HG02870 (cell line): Measurements from ENCODE around the gene RAB6B.

ENCODE experiments used
- ATAC-seq: cut with Tn5 transposase; IDR thresholded peaks from one replicate; pipeline ENCODE4 v1.9.1; 2021; ENCODE audit warnings: mild to moderate bottlenecking, moderate library complexity; ENCODE audit not compliant: unreplicated experiment

The RAB6B gene

DNA sequence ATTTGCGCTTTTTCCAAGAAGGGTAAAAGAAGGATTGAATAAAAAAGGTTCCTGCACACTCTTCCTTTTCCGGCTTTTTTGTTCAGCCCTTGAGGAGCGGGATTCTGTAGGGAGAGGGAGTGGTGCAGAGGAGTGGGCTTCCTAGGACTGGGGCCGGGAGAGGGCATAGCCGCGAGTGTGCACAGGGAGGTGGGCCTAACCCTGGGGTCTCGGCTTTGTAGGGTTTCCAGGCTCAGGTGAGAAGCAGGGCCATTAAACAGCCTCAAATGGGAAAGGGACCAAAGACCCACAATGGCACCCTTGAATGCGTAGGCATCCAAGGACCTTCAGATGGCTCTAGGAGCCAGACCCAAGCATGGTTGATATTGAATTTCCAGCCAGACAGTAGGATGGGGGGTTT lies 35.4 kb upstream of the RAB6B start:
- no peak for ATAC-seq

DNA sequence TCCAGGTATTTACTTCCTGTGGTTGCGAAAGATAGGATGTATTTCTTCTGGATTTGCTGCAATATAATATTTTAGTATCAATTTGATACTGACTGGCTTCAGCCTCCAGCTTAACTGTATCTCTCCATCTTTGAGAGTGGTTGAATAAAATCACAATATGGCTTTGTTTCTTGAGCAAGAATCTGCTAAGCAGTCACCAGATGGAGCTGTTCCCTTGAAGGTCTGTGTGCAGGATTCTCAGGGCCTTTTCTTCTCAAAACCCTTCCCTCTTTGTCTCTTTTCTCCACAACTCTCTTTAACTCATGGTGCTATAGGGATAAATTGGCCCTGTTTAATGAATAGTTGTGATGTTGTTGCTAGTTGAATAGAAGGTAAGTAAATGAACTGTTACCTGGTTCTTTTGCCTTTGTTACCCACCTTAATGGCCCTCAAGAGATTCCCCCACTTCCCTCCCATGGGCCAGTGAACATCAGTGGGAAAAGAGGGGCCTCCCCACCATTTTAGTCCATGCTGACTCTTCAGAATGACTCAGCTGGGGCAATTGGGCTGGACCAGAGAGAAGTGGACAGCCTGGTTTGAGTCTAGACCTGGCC lies 34.8 kb upstream of the RAB6B start:
- no peak for ATAC-seq

DNA sequence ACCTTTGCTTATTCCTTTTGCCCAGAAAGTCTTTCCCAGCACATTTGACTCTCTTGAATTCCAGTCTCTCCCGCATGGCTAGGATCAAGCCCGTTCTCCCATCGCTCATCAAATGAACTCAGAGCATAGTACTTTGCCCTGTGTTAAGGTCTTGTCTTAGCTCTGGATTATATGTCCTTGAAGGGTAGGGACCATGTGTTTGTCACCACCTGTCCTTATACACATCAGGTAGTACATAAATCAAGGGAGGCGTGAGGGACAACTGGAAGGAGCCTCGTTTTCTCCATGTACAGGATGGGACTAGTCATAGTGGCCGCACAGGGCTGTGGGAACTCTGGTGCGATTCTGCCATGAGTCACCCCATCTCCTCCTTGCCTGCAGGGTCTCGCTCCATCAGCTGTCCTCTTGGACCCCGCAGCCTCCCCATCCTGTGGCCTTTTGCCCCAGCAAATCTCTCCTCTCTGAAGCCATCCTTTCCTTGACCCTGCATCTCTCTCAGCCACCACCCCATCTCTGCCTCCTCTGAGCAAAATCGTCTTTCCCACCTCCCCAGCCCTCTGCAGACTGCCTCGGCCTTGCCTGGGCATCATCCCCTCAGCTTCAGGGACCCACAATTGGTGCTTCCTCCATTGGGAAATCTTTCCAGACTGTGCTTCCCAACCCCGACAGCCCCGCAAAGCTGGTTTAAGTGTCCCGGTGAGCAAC lies 33.4 kb upstream of the RAB6B start:
- ATAC-seq: no peak

DNA sequence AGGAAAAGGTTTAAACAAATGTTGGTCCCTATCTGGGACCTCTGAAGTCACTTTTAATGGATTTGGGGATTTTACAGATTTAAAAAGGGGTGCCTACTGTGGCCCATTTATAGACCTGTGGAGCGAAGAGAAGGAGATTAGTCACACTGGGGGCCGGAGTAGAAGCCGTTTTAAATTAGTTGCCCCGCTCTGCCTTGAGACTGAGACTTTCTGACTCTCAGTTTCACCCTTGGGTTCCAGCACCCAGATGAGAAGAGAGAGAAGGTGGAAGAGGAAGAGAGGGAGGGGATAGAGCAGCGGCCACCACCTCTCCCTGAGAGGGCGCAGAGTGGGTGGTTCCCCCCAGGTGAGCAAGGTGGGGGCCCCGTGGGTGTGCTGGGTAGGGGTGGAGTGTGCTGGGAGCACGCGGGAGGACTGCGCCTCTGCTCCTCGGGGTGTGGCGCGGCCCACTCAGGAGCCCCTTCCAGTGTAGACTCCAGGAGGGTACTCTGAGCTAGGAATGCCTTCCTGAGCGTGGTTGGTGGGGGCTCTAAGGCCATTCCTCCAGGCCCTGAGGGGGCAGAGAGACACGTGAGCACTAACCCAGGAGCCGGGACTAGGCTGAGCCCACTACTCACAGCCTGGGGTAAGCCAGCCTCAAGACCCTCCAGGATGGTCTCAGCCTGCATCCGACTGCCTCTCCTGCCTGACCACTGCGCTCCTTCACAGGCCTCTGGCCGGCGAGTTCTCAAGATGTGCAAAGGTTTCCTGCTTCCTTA lies 32.6 kb upstream of the RAB6B start:
- no peak for ATAC-seq

DNA sequence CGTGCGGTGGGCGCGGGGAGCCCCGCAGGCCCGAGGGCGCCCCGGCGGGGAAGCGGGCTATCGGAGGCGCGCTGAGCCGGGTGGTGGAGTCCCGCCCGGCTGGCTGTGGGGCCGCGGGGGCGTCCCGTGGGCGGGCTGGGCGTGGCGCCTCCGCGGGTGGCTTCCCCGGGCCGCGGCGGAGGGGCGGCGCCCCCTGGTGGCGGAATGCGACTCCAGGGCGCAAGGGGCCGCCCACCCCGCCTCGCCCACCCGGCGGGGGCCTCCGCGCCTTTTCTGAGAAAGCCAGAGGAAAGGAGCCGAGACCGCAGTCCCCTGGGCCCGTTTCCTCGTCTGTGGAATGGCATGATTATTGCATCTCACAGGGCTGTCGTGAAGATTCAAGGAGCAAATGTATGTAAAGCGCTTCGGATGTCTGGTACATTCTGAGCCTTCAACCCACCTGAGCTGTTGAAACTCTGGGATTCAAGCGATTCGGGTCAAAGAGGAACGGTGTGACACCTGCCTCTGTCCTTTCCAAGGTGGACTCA lies 31.9 kb upstream of the RAB6B start:
- no peak for ATAC-seq

DNA sequence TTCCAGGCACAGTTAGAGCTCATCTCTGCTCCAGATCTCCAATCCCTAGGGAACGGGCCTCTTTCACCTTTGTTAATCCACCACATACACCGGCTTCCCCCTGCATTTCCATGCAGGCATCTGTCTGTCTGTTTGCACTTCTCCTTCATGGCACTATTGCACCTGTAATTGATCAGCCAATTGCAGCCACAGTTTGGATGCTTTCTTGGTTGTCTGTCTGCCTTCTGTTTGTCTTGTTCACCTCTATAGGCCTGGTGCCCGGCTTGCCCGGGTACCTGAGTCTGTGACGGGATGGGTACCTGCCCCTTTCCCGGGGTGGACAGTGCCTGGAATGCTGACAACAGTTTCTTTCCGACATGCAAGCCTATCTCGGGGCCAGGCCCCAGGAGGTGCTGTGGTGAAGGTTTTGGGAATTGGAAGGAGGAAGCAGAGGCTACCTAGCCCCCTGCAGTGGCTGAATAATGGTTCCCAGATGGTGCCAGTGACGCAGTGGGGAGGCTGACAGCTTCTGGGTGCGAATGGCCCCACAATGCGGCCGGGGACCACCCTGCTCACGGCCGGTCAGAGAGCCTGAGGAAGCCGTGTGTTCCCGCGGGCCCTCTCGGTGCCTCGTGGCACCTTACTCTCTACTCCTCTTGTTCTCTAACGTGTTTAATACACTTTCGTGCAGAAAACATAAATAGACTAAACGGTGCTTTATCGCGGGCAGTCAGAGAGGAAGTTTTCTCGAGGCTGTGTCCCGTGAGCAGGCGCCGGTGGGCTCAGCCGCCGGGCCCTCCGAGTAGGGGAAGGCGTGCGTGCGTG lies 31.3 kb upstream of the RAB6B start:
- ATAC-seq: no peak

DNA sequence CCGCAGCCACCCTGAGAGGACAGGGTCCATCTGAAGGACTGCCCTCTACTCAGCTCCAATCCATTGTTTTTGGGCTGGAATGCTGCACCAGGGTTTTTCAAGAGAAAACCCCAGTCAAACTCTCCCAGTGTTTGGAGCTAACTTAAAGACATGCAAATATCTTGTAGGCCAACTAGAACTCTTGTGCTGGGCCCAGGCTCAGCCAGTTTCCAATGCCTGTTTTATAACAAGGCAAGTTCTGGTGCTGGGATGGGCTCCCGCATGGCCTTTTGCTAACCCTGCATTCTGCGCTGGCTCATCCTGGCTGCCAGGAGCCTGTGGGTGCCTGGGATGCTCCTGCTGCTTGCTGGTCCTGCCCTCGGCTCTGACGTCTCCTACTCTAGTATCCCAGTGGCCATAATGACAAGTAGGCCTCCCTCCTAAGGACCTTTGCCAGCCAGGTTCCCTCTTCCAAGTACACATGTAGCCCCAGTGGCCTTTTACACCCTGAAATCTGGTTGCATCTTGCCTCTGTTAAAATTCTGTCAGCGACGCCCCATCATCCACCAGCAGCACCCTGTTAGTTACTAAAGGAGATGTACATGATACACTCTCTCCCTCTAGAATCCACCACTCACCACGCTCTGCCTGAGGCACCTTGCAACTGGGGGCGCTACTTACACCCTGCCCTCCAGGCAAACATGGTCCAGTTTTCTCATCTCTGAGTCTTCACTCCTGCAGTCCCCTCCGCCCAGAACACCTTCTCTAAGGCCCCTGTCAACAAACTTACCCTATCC lies 30.5 kb upstream of the RAB6B start:
- no peak for ATAC-seq

DNA sequence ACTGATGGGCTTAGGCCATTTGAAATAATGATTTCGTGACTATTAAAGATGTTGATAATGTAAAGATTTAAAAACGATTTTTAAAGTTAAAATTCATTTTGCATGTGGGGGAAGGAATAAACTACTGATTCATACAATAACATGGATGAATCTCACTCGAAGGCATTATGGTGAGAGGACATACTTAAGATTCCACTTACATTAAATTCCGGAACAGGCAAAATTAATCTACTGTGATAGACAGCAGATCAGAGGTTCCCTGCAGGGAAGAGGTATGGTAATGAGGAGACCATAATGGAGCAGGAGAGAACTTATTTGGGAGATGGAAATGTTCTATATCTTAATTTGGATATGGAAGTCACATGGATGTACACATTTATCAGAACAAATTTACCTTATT lies 28.4 kb upstream of the RAB6B start:
- ATAC-seq: no peak

DNA sequence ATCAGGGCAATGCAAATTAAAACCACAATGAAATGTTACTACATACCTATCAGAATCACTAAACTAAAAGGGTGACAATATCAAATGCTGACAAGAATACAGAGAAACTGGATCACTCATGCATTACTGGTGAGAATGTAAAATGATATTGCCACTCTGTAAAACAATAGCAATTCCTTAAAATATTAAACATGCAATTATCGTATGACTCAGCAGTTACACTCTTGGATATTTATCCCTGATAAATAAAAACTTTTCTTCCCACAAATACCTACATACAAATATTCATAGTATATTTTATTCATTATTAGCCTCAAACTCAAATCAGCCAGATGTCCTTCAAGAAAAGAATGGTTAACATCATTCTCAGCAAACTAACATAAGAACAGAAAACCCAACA lies 25.9 kb upstream of the RAB6B start:
- ATAC-seq: no peak

DNA sequence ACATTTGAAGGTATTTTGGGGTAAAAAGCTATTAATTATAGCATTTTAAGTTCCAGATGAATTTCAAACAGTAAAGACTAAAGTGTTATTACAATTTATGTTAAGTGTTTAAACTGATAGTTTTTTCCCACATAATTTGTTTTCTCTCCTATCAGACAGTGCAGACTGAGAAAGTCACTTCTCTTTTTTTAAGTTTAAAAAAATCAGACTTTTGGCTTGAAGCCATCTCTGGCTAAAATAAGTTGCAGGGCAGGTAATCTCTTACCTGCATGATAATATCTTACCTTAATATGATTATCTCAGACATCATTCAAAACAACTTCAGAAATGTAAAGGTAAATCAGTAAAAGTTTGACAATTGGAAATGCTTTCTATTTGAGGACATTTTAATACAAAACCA lies 21.5 kb upstream of the RAB6B start:
- no peak for ATAC-seq

DNA sequence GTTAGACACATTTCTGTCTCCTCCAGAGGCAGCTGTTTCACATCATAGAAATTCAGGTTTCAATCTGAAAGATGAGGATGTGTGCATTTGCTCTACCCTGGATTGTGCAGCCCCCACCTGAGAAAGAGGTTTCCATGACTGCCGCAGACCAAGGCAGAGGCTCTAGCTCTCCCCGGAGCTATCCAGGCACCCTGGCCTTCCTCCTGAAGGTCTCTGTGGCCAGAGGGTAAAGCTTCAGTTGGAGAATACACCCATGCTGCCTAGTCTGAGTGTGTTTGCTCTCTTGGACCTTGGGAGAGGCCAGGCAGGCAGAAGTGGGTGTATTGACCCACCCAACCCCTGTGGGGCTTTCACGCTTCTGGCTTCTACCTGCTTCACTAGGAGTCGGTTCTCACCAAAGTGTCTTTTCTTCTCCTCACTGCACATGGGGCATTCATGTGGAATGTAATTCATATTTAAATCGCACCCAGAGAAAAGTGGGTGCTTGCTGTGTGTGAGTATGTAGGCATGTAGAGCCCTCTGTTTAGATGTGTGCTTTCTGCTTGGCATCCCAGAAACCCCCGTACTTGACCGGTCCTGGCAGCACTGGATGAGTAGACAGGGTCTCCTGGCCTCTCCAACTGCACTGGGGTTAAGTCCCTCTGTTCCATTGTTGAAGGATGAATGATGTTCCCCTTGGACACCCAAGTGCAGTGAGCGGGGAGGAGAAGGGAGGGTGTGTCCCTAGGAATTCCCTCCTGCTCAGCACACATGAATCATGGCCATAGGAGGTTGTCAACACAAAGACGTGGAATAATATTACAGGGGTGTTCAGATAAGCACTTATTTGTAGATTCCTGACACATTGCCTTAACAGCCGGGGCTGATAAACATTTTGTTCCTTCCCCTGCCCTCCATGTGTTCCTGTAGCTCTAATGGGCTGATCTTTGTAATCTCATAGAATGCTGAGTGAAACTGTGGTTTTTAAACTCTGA lies 20.3 kb upstream of the RAB6B start:
- ATAC-seq: no peak

DNA sequence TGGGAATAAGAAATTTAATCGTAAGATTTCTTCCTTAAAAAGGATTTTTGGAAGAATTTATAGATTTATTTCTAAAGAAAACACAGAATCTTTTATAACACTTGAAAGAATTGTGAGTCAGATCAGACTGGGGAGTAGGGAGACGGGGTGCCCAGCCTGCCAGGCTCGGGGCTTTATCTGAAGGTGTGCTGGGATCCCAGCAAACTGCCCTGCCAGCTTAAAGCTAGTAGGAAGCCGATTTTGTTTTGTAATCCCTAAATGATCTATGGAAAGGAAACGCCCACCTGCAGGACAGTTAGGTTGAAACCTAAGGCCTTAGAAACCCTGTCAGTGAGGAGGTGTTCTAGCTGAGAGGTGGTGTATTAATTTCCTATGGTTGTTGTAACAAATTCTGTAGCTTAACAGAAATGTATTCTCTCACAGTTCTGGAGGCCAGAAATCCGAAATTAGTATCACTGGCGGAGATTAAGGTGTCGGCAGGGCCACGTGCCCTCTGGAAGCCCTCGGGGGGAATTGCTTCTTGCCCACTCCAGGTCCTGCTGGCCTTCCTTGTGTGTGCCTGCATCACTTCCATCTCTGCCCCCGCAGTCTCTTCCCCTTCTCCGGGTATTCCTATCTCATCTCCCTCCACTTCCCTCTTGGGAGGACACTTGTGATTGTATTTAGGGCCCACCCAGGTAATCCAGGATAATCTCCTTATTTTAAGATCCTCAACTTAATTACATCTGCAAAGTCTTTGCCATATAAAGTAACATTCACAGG lies 19.3 kb upstream of the RAB6B start:
- ATAC-seq: no peak

DNA sequence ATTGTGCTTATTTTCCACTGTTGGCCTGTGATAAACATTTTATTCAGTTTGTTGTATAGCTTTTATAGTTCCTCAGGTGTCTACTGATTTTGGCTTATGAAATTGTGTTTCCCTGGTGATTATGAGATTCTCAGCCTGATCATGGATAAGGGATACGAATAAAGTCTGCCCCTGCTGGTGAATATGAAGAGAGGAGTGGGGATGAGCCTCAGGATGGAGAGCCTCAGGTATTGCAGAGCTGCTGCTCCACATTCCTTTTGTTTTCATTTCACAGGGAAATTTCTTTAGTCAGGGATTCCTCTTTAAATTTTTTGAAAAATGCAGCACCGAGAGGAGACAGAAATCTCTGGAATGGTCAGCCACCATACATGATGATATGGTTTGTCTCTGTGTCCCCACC lies 14.7 kb upstream of the RAB6B start:
- no peak for ATAC-seq

DNA sequence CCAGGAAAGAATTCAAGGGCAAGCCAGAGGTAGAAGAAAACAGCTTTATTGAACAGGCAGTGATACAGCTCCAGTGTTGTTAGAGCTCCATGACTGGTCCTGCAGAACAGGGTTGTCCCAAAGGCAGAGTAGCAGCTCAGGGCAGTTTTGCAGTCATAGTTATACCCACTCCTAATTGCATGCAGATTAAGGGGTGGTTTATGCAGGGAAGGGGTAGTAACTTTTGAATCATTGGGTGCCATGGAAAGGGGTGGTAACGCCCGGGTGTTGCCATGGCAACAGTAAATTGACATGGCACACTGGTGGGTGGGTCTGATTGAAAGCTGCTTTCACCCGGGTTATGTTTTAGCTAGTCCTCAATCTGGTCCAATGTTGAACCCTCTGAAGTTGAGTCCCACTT lies 9.7 kb upstream of the RAB6B start:
- no peak for ATAC-seq

DNA sequence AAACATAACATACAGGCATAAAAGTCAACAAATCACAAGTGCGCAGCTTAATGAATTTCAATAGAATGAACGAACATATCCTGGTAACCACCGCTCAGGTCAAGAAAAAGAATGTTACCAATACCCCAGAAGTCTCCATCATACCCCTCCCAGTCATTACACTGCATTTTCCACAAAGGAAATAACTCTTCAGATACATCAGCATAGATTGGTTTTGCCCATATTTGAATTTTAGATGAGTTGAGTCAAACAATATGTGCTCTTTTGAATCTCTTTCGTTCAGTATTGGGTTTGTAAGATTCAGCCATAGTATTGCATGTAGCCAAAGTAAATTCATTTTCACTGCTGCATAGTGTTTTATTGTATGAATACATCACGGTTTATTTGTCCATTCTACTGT lies 6.2 kb upstream of the RAB6B start:
- no peak for ATAC-seq

DNA sequence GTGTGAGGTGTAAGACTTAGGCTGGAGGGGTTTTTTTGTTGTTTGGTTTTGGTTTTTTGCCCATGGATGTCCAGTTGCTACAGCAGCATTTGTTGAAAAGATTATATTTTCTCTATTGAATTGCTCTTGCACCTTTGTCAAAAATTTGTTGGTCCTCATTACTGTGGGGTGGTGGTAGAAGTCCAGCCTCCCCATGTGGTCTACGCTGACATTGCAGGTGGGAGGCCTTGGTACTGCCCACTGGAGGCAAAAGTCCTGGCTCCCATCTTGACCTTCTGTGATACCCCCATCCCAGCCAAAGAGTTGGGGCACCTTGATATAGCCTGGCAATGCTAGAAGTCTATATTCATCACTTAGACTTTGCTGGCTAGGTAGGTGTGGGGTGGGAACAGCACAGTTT lies 5.4 kb upstream of the RAB6B start:
- ATAC-seq: no peak

DNA sequence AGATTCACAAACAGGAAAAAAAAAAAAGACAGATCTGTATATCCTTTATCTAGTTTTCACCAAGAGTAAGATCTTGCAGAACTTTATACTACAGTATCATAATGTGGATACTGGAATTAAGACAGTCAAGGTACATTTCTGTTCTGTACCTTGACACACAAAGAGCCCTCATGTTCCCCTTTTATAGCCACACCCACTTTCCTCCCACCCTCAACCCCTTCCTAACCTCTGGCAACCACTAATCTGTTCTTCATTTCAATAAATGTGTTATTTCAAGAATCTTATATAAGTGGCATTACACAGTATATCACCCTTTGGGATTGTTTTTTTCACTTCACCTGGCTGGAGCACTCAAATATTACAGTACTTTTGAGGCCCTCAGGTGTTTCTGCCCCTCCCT lies 3.6 kb upstream of the RAB6B start:
- ATAC-seq: no peak

DNA sequence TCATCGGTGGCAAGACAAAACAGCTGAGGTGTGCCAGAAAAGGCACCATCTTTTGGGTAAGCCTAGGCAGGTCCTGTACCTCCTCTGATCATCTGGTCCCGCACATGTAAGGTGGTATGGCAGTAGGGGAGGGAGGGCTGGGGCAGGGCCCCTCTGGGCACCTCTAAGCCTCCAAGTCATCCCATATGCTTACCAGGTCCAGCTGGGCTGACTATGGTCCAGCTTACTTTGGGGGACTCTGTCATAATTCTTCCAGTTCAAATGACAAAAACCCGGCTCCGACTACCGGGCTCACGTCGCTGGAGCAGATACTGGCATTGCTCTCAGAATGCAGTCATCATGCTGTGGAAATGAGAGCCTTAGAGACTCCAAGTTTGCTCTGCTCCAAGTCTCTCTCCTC lies 1.9 kb upstream of the RAB6B start:
- no peak for ATAC-seq
